Lung (tissue), 12 donors: ENCODE measurements around the gene BICC1. TPM values are rescaled to one million over a fixed set of nuclear protein-coding genes. Genes with fewer than 3 reads are reported as not detected.

Experiments
- ATAC-seq: fragments of 200-7000 bp; cut with Tn5 transposase; one replicate; pipeline ENCODE4 v1.9.1; 2020; ENCODE audit warnings: moderate number of reproducible peaks; ENCODE audit not compliant: insufficient read depth, low FRiP score
- DNase-seq, 3 donors: peaks; one replicate each; pipeline ENCODE4 v3.0.0-alpha.2; 2013 to 2017
- H3K27ac ChIP-seq, 2 donors: one replicate each; pipeline ENCODE4 v1.5.1; 2013; ENCODE audit warnings: mild to moderate bottlenecking in 2 of 2, moderate library complexity in 2 of 2, control low read depth in 1 of 2, inconsistent platforms in 1 of 2, low read depth in 1 of 2, low read length in 1 of 2
- H3K27me3 ChIP-seq, 3 donors: one replicate each; pipeline ENCODE4 v1.5.1; 2013; ENCODE audit warnings: low read length in 2 of 3; ENCODE audit not compliant: control insufficient read depth in 3 of 3, insufficient read depth in 3 of 3
- H3K36me3 ChIP-seq, 4 donors: one replicate each; pipeline ENCODE4 v1.5.1; 2013; ENCODE audit warnings: low read length in 4 of 4, mild to moderate bottlenecking in 1 of 4, moderate library complexity in 1 of 4; ENCODE audit not compliant: control insufficient read depth in 4 of 4, insufficient read depth in 4 of 4
- H3K4me1 ChIP-seq, 5 donors: one replicate each; pipeline ENCODE4 v1.5.1; 2013; ENCODE audit warnings: low read length in 5 of 5, mild to moderate bottlenecking in 2 of 5, moderate library complexity in 1 of 5; ENCODE audit not compliant: control insufficient read depth in 5 of 5, insufficient read depth in 5 of 5
- H3K4me3 ChIP-seq: one replicate; pipeline ENCODE4 v1.5.1; 2013; ENCODE audit warnings: mild to moderate bottlenecking, control low read depth, moderate library complexity
- H3K9ac ChIP-seq, 2 donors: one replicate each; pipeline ENCODE4 v1.5.1; 2013; ENCODE audit warnings: low read length in 2 of 2, control low read depth in 1 of 2; ENCODE audit not compliant: insufficient read depth in 1 of 2
- H3K9me3 ChIP-seq, 4 donors: one replicate each; pipeline ENCODE4 v1.5.1; 2013; ENCODE audit warnings: low read length in 3 of 4, mild to moderate bottlenecking in 1 of 4, moderate library complexity in 1 of 4; ENCODE audit not compliant: control insufficient read depth in 4 of 4, insufficient read depth in 3 of 4
- CTCF ChIP-seq: IDR thresholded peaks from 2 replicates; pipeline ENCODE4 v1.5.1; 2012; ENCODE audit warnings: mild to moderate bottlenecking; ENCODE audit errors: control extremely low read depth, extremely low read depth
- WGBS, 2 donors: extraction: QIAGEN DNeasy Blood & Tissue Kit; methylation state at CpG; one replicate each; pipeline ENCODE4 v1.1.7; 2013; 5-methylcytosine and 5-hydroxymethylcytosine counted together
- polyA plus RNA-seq, 2 donors: library from polyadenylated mRNA; stranded (reverse); fragments of 200-250 nt; gene quantifications; one replicate each; pipeline ENCODE4 v1.2.1, GENCODE V29; 2013
- total RNA-seq, 2 donors: library from RNA; depleted of rRNA in 1 of 2; stranded (reverse); fragments of >200 nt in 1 of 2; gene quantifications; one replicate each; pipeline ENCODE4 v1.2.1, GENCODE V29; 2014 to 2021
- donor health status: control.
- donor health status: control.
- donor health status: Bipolar disorder and iron deficiency.
- donor health status: healthy.
- donor health status: DM: yes; HTN: yes; CAD: no.

The BICC1 gene
- total and polyA plus RNA-seq, 4 donors: 2.3 to 43.1 (median 5.9) TPM

- no peak overlapping the region for H3K9ac ChIP-seq
- 95 to 98% methylated on average over 2 of the region's 2 CpGs for WGBS, 2 donors
- H3K4me1 ChIP-seq: peaks cover 0 to 5% (median 0%) of the 10 kb centered on the region in 5 donors
- no peaks in the 10 kb centered on the region for H3K9me3 ChIP-seq
- no peaks in the 10 kb centered on the region for H3K36me3 ChIP-seq
- H3K27me3 ChIP-seq: no peaks in the 10 kb centered on the region
- ATAC-seq (no peak), DNase-seq (no peak)
- no peak overlapping the region for H3K27ac ChIP-seq
- no peak for TF ChIP-seq CTCF
- H3K4me3 ChIP-seq: no peak overlapping the region
Observed at GRCh38 chr10:58859526-58859925, 346.9 kb downstream of the BICC1 start.

- Histone ChIP-seq H3K27ac (no peak overlapping the region), H3K9ac (no peak overlapping the region), H3K27me3 (no peaks in the 10 kb centered on the region), H3K4me3 (no peak overlapping the region), H3K36me3 (no peaks in the 10 kb centered on the region), H3K9me3 (no peaks in the 10 kb centered on the region), H3K4me1 (no peaks in the 10 kb centered on the region)
- no peak for TF ChIP-seq CTCF
- ATAC-seq: no peak
- DNase-seq: no peak
Observed at GRCh38 chr10:58867683-58868082, 355.0 kb downstream of the BICC1 start.

- 71 to 73% methylated on average over 8 of the region's 8 CpGs for WGBS, 2 donors
- ATAC-seq (no peak), DNase-seq (no peak)
- no peak overlapping the region for H3K27ac ChIP-seq
- no peaks in the 10 kb centered on the region for H3K36me3 ChIP-seq
- H3K4me3 ChIP-seq: no peak overlapping the region
- H3K9me3 ChIP-seq: no peaks in the 10 kb centered on the region
- H3K9ac ChIP-seq: no peak overlapping the region
- TF ChIP-seq CTCF: no peak
- H3K27me3 ChIP-seq: no peaks in the 10 kb centered on the region
- H3K4me1 ChIP-seq: no peaks in the 10 kb centered on the region
Observed at GRCh38 chr10:58868736-58869435, 356.2 kb downstream of the BICC1 start.

GRCh38 chr10:58870070-58870469 lies 357.4 kb downstream of the BICC1 start:
- Histone ChIP-seq H3K27me3 (no peaks in the 10 kb centered on the region), H3K4me1 (no peaks in the 10 kb centered on the region), H3K9ac (no peak overlapping the region), H3K36me3 (no peaks in the 10 kb centered on the region), H3K4me3 (no peak overlapping the region), H3K9me3 (no peaks in the 10 kb centered on the region), H3K27ac (no peak overlapping the region)
- DNase-seq (no peak), ATAC-seq (no peak)
- WGBS, 2 donors: 95 to 96% methylated on average over 4 of the region's 4 CpGs
- no peak for TF ChIP-seq CTCF
